Measurements from ENCODE around the gene CSTA.
"Not testable (repeated sequence)": the region's sequence is repeated elsewhere in the genome, so short reads cannot be mapped to it uniquely, and the experiment has no call there.

CSTA gene

GRCh38 chr3:122358703-122359032 is 33.6 kb downstream of the CSTA start:
- Histone ChIP-seq H3K4me1 (no peaks in the 10 kb centered on the region), H3K36me3 (peaks cover 37 to 71% (median 53%) of the 10 kb centered on the region in 11 experiments), H3K9ac (no peak overlapping the region), H3K27me3 (no peaks in the 10 kb centered on the region), H3K4me2 (no peak overlapping the region), H3K27ac (no peak overlapping the region), H4K20me1 (no peaks in the 10 kb centered on the region), H3K9me3 (replicated peaks in 1 of 11) (no peaks in the 10 kb centered on the region), H3K4me3 (no peak overlapping the region)
- TF ChIP-seq Cebpa-rat (IDR thresholded peaks at IDR 0.05): no peak

GRCh38 chr3:122362026-122362425 is 37.0 kb downstream of the CSTA start:
- no peaks in the 10 kb centered on the region for H3K4me1 ChIP-seq
- no peak overlapping the region for H3K4me2 ChIP-seq
- H3K27me3 ChIP-seq: no peaks in the 10 kb centered on the region
- H3K4me3 ChIP-seq: no peak overlapping the region
- no peaks in the 10 kb centered on the region for H3K9me3 ChIP-seq (replicated peaks in 1 of 11)
- no peak overlapping the region for H3K27ac ChIP-seq
- TF ChIP-seq Cebpa-rat (IDR thresholded peaks at IDR 0.05): no peak
- H3K9ac ChIP-seq: no peak overlapping the region
- H4K20me1 ChIP-seq: no peaks in the 10 kb centered on the region; a peak in 1 of 22 replicates
- H3K36me3 ChIP-seq: peaks cover 70 to 100% (median 85%) of the 10 kb centered on the region in 11 experiments

- Histone ChIP-seq H3K4me2 (no peak overlapping the region), H3K9ac (no peak overlapping the region), H3K4me1 (no peaks in the 10 kb centered on the region), H3K36me3 (peaks cover 79 to 100% (median 90%) of the 10 kb centered on the region in 11 experiments), H3K27me3 (no peaks in the 10 kb centered on the region), H3K9me3 (replicated peaks in 1 of 11) (no peaks in the 10 kb centered on the region), H3K27ac (no peak overlapping the region), H4K20me1 (no peaks in the 10 kb centered on the region; a peak in 1 of 22 replicates), H3K4me3 (no peak overlapping the region)
- TF ChIP-seq Cebpa-rat (IDR thresholded peaks at IDR 0.05): no peak
Observed at GRCh38 chr3:122364490-122364889, 39.4 kb downstream of the CSTA start.

GRCh38 chr3:122365073-122365472 is 40.0 kb downstream of the CSTA start:
- Histone ChIP-seq H3K4me1 (no peaks in the 10 kb centered on the region), H3K27me3 (no peaks in the 10 kb centered on the region), H3K36me3 (peaks cover 84 to 100% (median 94%) of the 10 kb centered on the region in 11 experiments), H3K9me3 (replicated peaks in 1 of 11) (no peaks in the 10 kb centered on the region), H3K9ac (no peak overlapping the region), H3K27ac (no peak overlapping the region), H3K4me3 (no peak overlapping the region), H4K20me1 (no peaks in the 10 kb centered on the region; a peak in 2 of 22 replicates), H3K4me2 (no peak overlapping the region)
- no peak for TF ChIP-seq Cebpa-rat (IDR thresholded peaks at IDR 0.05)

- H3K27me3 ChIP-seq; H3K4me3 ChIP-seq; H3K9me3 ChIP-seq (replicated peaks in 1 of 11); H3K27ac ChIP-seq; H4K20me1 ChIP-seq; H3K9ac ChIP-seq; H3K4me1 ChIP-seq; H3K4me2 ChIP-seq: not testable (repeated sequence)
- H3K36me3 ChIP-seq: peaks cover 90 to 100% (median 99%) of the 10 kb centered on the region in 11 experiments
Observed at GRCh38 chr3:122365582-122366378, 40.7 kb downstream of the CSTA start.

GRCh38 chr3:122366379-122366749 is 41.3 kb downstream of the CSTA start:
- no peaks in the 10 kb centered on the region for H3K27me3 ChIP-seq
- peaks cover 0 to 5% (median 0%) of the 10 kb centered on the region in 10 experiments; a peak in 5 of 20 replicates for H3K4me1 ChIP-seq
- H3K4me2 ChIP-seq: no peak overlapping the region
- no peak overlapping the region for H3K4me3 ChIP-seq
- no peak for TF ChIP-seq Cebpa-rat (IDR thresholded peaks at IDR 0.05)
- H3K9ac ChIP-seq: no peak overlapping the region
- no peaks in the 10 kb centered on the region for H3K9me3 ChIP-seq (replicated peaks in 1 of 11)
- H3K27ac ChIP-seq: no peak overlapping the region
- H4K20me1 ChIP-seq: peaks cover 0 to 7% (median 0%) of the 10 kb centered on the region in 11 experiments; a peak in 5 of 22 replicates
- H3K36me3 ChIP-seq: peaks cover 90 to 100% (median 99%) of the 10 kb centered on the region in 11 experiments

- peaks cover 22 to 88% (median 70%) of the 10 kb centered on the region in 11 experiments for H3K36me3 ChIP-seq
- H3K9ac ChIP-seq: no peak overlapping the region
- H4K20me1 ChIP-seq: peaks cover 0 to 73% (median 3%) of the 10 kb centered on the region in 11 experiments; a peak in 9 of 22 replicates
- H3K27me3 ChIP-seq: no peaks in the 10 kb centered on the region
- H3K9me3 ChIP-seq (replicated peaks in 1 of 11): no peaks in the 10 kb centered on the region
- TF ChIP-seq Cebpa-rat (IDR thresholded peaks at IDR 0.05): no peak
- peaks cover 0 to 8% (median 3%) of the 10 kb centered on the region in 10 experiments; a peak in 10 of 20 replicates for H3K4me1 ChIP-seq
- no peak overlapping the region for H3K4me3 ChIP-seq
- H3K27ac ChIP-seq: no peak overlapping the region
- H3K4me2 ChIP-seq: no peak overlapping the region
Observed at GRCh38 chr3:122374034-122374433, 49.0 kb downstream of the CSTA start.

GRCh38 chr3:122377975-122378374 is 52.9 kb downstream of the CSTA start:
- Histone ChIP-seq H3K27ac (no peak overlapping the region), H4K20me1 (peaks cover 0 to 70% (median 4%) of the 10 kb centered on the region in 11 experiments; a peak in 7 of 22 replicates), H3K36me3 (peaks cover 0 to 66% (median 44%) of the 10 kb centered on the region in 11 experiments; a peak in 19 of 22 replicates), H3K9ac (no peak overlapping the region), H3K27me3 (no peaks in the 10 kb centered on the region), H3K4me1 (peaks cover 26 to 39% (median 36%) of the 10 kb centered on the region in 10 experiments), H3K4me3 (no peak overlapping the region), H3K4me2 (no peak overlapping the region), H3K9me3 (replicated peaks in 1 of 11) (no peaks in the 10 kb centered on the region)
- TF ChIP-seq Cebpa-rat (IDR thresholded peaks at IDR 0.05): no peak

GRCh38 chr3:122382888-122383666 is 58.0 kb downstream of the CSTA start, which contains the start of gene MIX23:
Gene MIX23 (minus strand): TSS chr3:122383231. CDS start chr3:122383224, 7 bp downstream.
- TF ChIP-seq Cebpa-rat (IDR thresholded peaks at IDR 0.05): no peak
- H3K9me3 ChIP-seq (replicated peaks in 1 of 11): no peaks in the 10 kb centered on the region
- no peaks in the 10 kb centered on the region for H3K27me3 ChIP-seq
- peaks cover 0 to 28% (median 4%) of the 10 kb centered on the region in 11 experiments; a peak in 5 of 22 replicates for H4K20me1 ChIP-seq
- H3K4me2 ChIP-seq: peak within 1 kb of the TSS; percentile 79 to 98 (median 93)
- peaks cover 45 to 77% (median 60%) of the 10 kb centered on the region in 10 experiments for H3K4me1 ChIP-seq
- peaks cover 0 to 43% (median 20%) of the 10 kb centered on the region in 11 experiments; a peak in 14 of 22 replicates for H3K36me3 ChIP-seq
- peak within 1 kb of the TSS; percentile 56 to 91 (median 82); a peak in 21 of 22 replicates for H3K27ac ChIP-seq
- H3K9ac ChIP-seq: peak within 1 kb of the TSS; percentile 82 to 90 (median 85)
- H3K4me3 ChIP-seq: peak within 1 kb of the TSS; percentile 75 to 94 (median 84)

Measured in BLaER1 treated with 17β-estradiol and CSF1 and Interleukin-3, amounts not matched to agents 10 nM and 100 nM (cell line).